Left lung (tissue), 10 donors: ENCODE measurements around the gene PPP1R9B. TPM values are rescaled to one million over a fixed set of nuclear protein-coding genes. Genes with fewer than 3 reads are reported as not detected.
A peak's percentile ranks its signal among the peaks of the same experiment; 100 is the strongest.

Experiments
- ATAC-seq: fragments of 200-7000 bp; cut with Tn5 transposase; one replicate; pipeline ENCODE4 v1.9.1; 2020; ENCODE audit warnings: moderate library complexity
- DNase-seq, 4 donors: peaks; one replicate each; pipeline ENCODE4 v3.0.0-alpha.2; 2013 to 2020
- H3K27ac ChIP-seq, 2 donors: fragments of 200-600 bp; sonication (generic) in 1 of 2; one replicate each; pipeline versions ENCODE4 v1.5.0 to v1.8.0; 2020 to 2021
- H3K27me3 ChIP-seq, 2 donors: fragments of 200-600 bp; sonication (generic) in 1 of 2; one replicate each; pipeline versions ENCODE4 v1.5.0 to v1.8.0; 2020 to 2021
- H3K36me3 ChIP-seq, 2 donors: fragments of 200-600 bp; sonication (generic) in 1 of 2; one replicate each; pipeline versions ENCODE4 v1.5.0 to v1.8.0; 2020 to 2021
- H3K4me1 ChIP-seq, 2 donors: fragments of 200-600 bp; one replicate each; pipeline ENCODE4 v1.8.0; 2021
- H3K4me3 ChIP-seq, 2 donors: fragments of 200-600 bp; sonication (generic) in 1 of 2; one replicate each; pipeline versions ENCODE4 v1.5.0 to v1.8.0; 2020 to 2021; ENCODE audit warnings: mild to moderate bottlenecking in 1 of 2
- H3K9me3 ChIP-seq, 2 donors: fragments of 200-600 bp; sonication (generic) in 1 of 2; one replicate each; pipeline versions ENCODE4 v1.5.0 to v1.8.0; 2020 to 2021
- intact Hi-C, 2 donors: fragments of 100-400 bp; cut with DNase I; formaldehyde crosslinking; loops; one replicate each; pipeline versions ENCODE4 v1.11.2 to v1.14.2; 2022
- polyA plus RNA-seq, 6 donors: library from polyadenylated mRNA; unstranded; fragments of 120-200 nt; gene quantifications; one replicate each; pipeline ENCODE4 v1.2.1, GENCODE V29; 2013; ENCODE audit not compliant: insufficient read length in 6 of 6
- total RNA-seq, 2 donors: library from RNA; stranded (reverse); fragmentation: NEBNext Ultra II Directional; extraction: Animal tissue kit (Norgen Biotek cat#: 25700); gene quantifications; one replicate each; pipeline ENCODE4 v1.2.1, GENCODE V29; 2021
- TF ChIP-seq, protein P1 (sequence below), 2 donors: fragments of 200-600 bp; sonication (generic) in 1 of 2; IDR thresholded peaks; one replicate each; pipeline versions ENCODE4 v1.5.0 to v1.8.0; 2021; ENCODE audit warnings: antibody characterized with exemption in 2 of 2
- donor health status: DM: no; HTN: yes; CAD: no.
- donor health status: DM: no; HTN: no; CAD: no.

The PPP1R9B gene
- total and polyA plus RNA-seq, 8 donors: 53.4 to 86.6 (median 67.3) TPM

DNA sequence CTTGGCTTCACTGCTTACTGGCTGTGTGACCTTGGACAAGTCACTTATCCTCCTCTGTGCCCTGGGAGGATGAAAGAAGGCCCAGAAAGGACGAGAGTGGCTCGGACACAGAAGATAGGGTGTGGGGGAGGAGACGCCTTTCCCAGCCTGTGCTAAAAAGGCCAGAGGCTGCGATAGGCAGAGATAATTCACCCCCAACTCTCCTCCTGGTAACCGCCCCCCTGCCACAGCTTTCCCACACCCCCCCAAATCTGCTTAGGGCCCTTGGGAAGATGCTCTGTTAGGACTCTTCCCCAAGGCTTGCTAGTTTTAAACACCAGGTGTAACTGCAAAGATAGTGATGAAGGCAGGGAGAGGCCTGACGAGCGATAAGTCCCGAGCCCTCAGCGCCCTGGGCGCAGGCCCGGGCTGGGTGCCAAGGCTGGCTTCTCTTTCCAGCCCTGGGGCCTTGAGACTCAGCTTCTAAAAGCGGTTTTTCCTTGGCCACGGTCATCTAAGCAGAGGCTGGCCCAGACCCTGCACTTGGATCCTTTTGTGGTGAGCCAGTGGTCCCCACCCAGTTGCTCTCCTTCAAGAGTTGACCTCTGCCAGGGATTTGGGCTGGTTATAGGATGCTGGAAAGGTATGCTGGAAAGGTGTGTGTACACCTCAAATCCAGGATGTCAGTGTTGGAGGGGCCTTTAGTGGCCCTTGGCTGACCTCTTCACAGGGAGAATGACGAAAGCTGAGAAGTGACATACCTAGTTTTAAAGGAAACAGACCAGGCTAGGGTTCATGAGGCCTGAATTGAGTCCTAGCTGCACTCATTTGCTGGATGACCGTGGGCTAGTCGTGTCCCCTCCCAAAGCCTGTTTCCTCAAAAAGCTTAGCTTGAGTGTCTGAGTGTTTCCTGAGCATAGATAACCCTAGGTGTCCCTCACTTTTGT is 3.4 kb upstream of the PPP1R9B start:
- H3K4me1 ChIP-seq: peaks cover 0 to 46% of the 10 kb centered on the region in 2 donors
- TF ChIP-seq, protein P1, sequence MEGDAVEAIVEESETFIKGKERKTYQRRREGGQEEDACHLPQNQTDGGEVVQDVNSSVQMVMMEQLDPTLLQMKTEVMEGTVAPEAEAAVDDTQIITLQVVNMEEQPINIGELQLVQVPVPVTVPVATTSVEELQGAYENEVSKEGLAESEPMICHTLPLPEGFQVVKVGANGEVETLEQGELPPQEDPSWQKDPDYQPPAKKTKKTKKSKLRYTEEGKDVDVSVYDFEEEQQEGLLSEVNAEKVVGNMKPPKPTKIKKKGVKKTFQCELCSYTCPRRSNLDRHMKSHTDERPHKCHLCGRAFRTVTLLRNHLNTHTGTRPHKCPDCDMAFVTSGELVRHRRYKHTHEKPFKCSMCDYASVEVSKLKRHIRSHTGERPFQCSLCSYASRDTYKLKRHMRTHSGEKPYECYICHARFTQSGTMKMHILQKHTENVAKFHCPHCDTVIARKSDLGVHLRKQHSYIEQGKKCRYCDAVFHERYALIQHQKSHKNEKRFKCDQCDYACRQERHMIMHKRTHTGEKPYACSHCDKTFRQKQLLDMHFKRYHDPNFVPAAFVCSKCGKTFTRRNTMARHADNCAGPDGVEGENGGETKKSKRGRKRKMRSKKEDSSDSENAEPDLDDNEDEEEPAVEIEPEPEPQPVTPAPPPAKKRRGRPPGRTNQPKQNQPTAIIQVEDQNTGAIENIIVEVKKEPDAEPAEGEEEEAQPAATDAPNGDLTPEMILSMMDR (IDR thresholded peaks at IDR 0.05): no peak
- H3K27me3 ChIP-seq: no peaks in the 10 kb centered on the region
- intact Hi-C loops: no loop called here
- H3K36me3 ChIP-seq: no peaks in the 10 kb centered on the region
- DNase-seq (peak in 1 of 4 donors; percentile 77), ATAC-seq (no peak)
- no peaks in the 10 kb centered on the region for H3K9me3 ChIP-seq
- no peak overlapping the region for H3K4me3 ChIP-seq
- peak overlapping the region; percentile 44 to 89 for H3K27ac ChIP-seq

DNA sequence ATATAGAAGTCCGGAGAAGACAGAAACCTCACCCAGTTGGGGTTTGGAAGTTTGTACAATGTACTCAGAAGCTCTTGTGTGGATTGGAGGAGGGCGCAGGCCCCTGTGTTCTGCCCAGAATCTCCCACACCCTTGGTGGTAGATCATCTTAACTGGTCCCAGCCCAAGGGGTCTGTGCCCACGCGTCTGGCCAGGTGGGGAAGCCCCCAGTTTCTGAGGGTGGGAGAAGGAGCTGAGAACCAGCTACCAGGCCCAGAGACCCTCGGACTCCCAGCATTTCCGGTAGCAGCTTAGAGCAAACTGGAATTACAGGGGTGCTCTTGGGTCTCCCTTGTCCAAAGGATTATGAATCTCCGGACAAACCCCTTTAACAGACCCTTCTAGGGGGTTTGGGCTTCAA is 2.3 kb upstream of the PPP1R9B start:
- DNase-seq (peak in 1 of 4 donors; percentile 37), ATAC-seq (no peak)
- H3K36me3 ChIP-seq: no peaks in the 10 kb centered on the region
- H3K27me3 ChIP-seq: no peaks in the 10 kb centered on the region
- intact Hi-C loops: no loop called here
- H3K4me3 ChIP-seq: peak overlapping the region in 1 of 2 donors; percentile 98
- H3K27ac ChIP-seq: peak overlapping the region; percentile 89 to 92
- TF ChIP-seq, protein P1 (IDR thresholded peaks at IDR 0.05): no peak
- peaks cover 4 to 57% of the 10 kb centered on the region in 2 donors for H3K4me1 ChIP-seq
- H3K9me3 ChIP-seq: no peaks in the 10 kb centered on the region

DNA sequence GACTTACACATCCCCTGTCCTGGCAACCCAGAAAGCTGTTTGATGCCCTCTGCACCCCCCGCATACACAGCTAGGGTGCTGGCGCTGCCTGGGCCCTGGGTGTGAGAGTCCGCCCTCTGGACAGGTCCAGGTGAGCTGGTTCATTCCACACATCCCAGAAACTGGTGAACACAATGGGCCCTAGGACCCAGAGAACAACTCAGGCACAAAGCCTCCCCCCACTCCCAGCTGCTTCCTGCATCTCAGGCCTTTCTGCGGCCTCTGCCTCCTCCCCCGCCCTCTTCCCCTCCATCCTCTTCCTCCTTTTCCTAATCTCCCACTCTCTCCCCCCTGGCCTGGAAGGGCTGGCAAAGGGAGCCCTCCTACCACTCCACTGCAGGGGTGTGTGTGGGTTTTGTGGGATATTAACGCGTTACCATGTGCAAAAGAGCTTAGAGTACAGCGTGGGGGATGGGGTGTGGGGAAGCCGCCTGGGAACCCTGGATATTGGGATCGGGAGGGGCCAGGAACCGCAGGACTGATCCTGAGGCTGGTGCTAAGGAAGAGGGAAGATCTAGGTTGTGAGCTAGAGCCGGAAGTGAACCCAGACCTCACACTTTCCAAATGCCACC is 1.6 kb upstream of the PPP1R9B start:
- TF ChIP-seq, protein P1 (IDR thresholded peaks at IDR 0.05): no peak
- H3K27me3 ChIP-seq: no peaks in the 10 kb centered on the region
- peak overlapping the region; percentile 89 to 92 for H3K27ac ChIP-seq
- DNase-seq (peak; percentile 88 to 92 (median 90)), ATAC-seq (peak; percentile 76)
- H3K4me3 ChIP-seq: peak overlapping the region; percentile 98
- intact Hi-C loops: no loop called here
- no peaks in the 10 kb centered on the region for H3K9me3 ChIP-seq
- H3K36me3 ChIP-seq: no peaks in the 10 kb centered on the region
- peaks cover 11 to 64% of the 10 kb centered on the region in 2 donors for H3K4me1 ChIP-seq

DNA sequence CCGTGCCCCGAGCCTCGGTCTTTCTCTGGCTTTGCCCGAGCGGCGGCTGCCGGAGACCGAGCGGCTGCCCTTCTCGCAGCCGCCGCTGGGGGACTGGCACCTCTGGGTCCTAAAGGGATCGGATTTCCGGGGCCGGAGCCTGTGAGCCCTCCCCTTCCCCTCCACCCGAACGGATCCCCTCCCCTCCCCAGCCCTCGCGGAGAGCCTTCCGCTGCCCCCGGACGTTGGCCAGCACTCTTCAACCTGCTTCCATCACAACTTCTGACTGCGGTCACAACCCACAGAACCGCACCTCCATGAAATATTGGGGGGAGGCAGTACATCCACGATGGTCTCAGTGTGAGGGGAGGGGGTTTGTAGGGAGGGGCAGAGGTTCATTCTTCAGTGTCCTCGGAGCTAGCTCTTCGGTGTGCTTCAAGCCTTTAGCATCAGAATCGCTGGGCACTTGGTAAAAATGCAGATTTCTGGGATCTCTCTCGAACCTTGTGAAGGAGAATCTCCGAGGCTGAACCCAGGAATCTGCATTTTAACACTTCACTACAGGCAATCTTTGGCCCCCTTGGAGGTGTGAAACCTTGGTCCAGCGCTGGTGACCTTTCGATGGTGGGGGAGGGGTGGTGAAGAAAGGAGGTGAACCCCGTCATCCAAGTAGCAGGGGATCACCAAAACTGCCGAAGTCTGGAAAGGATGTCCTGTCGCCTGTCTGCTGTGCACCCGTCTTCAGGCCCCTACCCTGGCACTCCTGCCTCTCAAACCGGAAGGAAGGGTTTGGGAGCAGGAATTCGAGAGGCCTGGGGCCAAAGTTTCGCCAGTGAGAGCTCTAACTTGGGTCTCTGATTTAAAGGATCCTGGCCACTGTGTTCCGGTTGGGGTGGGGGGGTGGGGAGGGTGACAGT is 812 bp upstream of the PPP1R9B start:
- peaks cover 18 to 72% of the 10 kb centered on the region in 2 donors for H3K4me1 ChIP-seq
- TF ChIP-seq, protein P1 (IDR thresholded peaks at IDR 0.05): peak; percentile 45 to 87
- no peaks in the 10 kb centered on the region for H3K36me3 ChIP-seq
- H3K4me3 ChIP-seq: peak overlapping the region; percentile 98
- ATAC-seq: peak; percentile 81
- no peaks in the 10 kb centered on the region for H3K9me3 ChIP-seq
- H3K27me3 ChIP-seq: no peaks in the 10 kb centered on the region
- peak; percentile 87 to 98 (median 94) for DNase-seq
- peak overlapping the region; percentile 89 to 92 for H3K27ac ChIP-seq
- intact Hi-C loops: no loop called here
